GM21526 (cell line): ENCODE results near the gene STOML1.
"Not testable (repeated sequence)": the region's sequence is repeated elsewhere in the genome, so short reads cannot be mapped to it uniquely, and the experiment has no call there.

Experiments used
- ATAC-seq: cut with Tn5 transposase; IDR thresholded peaks from one replicate; pipeline ENCODE4 v1.9.1; 2021; ENCODE audit warnings: moderate library complexity; ENCODE audit not compliant: unreplicated experiment, low FRiP score

STOML1 gene

DNA sequence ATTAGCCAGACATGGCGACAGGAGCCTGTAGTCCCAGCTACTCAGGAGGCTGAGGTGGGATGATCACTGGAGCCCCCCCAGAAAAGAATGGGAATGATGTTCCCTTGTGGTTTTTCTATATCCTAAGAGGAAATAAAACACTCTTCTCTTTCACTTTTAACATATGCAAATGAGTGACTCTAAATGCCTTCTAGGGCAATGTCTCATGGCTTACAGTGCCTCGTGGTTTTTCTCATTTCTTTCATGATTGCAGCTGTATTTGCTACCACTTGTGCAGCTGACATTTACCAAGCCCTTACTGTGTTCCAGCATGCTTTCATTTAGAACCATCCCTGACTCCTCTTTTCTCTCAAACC lies 26.4 kb downstream of the STOML1 start:
- no peak for ATAC-seq

GRCh38 chr15:73965094-73965757 lies 26.9 kb downstream of the STOML1 start:
- ATAC-seq, result peak; percentile 35

GRCh38 chr15:73964736-73965093 lies 27.4 kb downstream of the STOML1 start:
- ATAC-seq, result peak; percentile 46

DNA sequence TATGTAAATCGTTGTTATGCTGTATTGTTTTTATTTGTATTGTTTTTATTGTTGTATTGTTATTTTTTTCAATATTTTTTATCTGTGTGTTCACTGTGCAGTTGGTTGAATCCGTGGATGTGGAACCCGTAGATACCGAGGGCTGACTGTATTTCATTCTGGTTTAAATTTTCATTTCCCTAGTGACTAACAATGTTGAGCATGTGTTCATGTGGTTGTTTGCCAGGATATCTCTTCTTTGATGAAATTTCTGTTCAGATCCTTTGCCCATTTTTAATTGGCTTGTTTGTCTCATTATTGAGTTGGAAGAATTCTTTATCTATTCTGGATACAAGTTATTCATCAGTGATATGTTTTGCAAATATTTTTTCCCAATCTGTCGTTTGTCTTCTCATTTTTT lies 29.7 kb downstream of the STOML1 start:
- ATAC-seq, result no peak

DNA sequence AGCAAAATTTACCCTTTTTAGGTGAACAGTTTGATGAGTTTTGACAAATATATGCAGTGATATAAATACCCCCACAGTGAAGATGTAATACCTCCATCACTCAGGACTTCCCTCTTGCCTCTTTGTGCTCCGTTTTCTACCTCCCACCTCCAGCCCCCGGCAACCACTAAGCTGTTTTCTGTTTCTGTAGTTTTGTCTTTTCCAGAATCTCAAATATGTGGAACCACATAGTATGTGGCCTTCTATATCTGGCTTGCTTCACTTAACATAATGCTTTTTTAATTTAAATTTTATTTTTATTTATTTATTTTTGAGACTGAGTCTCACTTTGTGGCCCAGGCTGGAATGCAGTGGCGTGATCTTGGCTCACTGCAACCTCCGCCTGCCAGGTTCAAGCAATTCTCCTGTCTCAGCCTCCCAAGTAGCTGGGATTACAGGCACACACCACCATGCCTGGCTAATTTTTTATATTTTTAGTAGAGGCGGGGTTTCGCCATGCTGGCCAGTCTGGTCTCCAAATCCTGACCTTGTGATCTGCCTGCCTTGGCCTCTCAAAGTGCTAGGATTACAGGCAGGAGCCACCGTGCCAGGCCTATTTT lies 31.5 kb downstream of the STOML1 start:
- ATAC-seq, result not testable (repeated sequence)

DNA sequence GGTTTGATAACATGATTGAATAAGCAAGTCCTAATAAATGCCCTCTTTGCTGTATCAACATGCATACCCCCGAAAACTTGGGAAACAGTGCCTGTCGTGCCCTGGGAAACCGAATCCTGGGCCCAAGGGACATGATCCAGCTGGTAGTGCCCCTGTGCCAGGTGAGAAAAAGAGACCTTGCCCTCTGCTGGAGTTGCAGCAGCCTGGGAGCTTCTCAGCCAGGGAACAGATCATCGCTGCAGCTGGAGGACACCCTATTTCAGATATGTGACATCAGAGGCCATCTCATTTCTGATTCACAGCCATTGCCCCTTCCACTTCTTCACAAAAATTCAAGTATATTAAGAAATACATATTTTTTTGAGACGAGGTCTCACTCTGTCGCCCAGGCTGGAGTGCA lies 32.3 kb downstream of the STOML1 start:
- ATAC-seq, result no peak

DNA sequence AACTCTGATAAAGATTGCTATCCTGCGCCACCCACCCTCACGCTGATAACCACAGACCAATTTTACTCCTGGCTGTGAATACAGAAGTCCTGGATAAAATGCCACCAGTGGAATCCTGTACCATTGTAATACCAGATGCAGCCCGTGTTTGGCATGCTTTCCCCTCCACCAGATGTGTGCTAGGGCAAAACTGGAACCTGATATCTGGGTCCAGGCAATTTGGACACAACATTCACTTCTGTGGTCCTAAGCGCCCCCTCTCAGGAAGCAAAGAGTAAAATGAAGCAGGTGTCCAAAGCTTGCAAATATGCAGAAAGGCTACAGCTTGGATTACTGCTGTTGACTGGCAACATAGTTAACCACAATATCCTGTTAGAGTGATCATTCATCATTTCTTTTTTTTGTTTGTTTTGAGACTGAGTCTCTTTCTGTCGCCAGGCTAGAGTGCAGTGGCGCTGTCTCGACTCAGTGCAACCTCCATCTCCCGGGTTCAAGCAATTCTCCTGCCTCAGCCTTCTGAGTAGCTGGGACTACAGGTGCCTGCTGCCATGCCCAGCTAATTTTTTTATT lies 33.0 kb downstream of the STOML1 start:
- ATAC-seq, result no peak

- no peak for ATAC-seq
Measured at GRCh38 chr15:73957785-73958184, 34.3 kb downstream of the STOML1 start.

GRCh38 chr15:73957276-73957675 lies 34.8 kb downstream of the STOML1 start:
- no peak for ATAC-seq

GRCh38 chr15:73956743-73957135 lies 35.4 kb downstream of the STOML1 start:
- ATAC-seq, result no peak

- no peak for ATAC-seq
Measured at GRCh38 chr15:73955861-73956742, 36.0 kb downstream of the STOML1 start.

GRCh38 chr15:73955326-73955725 lies 36.8 kb downstream of the STOML1 start:
- ATAC-seq, result no peak

GRCh38 chr15:73954188-73955145 lies 37.6 kb downstream of the STOML1 start:
- no peak for ATAC-seq

DNA sequence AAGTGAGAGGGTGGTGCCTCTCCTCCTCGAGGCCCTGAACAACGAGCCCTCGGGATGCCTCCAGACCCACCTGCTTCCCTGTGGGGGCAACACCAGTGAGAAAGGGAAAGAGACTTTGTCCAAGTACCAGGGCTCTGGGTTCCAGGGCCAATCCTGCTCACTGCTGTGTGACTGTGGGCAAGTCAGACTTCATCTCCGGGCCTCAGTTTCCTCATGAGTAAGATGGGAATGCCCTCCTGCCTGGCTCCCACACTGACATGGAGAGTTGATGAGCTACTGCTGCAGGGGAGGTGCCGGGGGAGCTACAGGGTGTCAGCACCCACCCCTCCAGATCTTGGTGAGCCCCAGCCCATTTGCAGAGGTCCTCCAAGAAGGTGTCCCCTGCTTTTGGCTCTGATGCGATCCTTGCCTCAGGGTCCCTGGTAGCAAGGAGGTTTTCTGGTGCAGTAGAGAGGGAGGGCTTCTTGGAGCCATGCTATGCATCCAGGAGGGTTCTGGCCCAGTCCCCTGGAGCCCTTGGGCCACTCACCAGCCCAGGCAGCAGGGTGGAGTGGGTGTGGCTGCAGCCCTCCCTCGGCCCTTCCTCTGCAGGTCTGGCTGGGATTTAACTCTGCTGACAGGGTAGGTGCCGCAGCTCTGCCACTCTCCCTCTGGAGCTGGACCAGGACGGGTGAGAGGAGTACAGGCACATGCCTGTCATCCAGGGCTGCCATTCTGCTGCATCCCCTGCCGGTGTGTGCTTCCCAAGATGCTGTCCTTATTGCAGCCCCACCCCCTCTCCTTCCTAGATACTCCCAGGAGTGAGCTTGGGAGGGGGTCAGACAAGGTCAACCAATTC lies 39.0 kb downstream of the STOML1 start:
- no peak for ATAC-seq

DNA sequence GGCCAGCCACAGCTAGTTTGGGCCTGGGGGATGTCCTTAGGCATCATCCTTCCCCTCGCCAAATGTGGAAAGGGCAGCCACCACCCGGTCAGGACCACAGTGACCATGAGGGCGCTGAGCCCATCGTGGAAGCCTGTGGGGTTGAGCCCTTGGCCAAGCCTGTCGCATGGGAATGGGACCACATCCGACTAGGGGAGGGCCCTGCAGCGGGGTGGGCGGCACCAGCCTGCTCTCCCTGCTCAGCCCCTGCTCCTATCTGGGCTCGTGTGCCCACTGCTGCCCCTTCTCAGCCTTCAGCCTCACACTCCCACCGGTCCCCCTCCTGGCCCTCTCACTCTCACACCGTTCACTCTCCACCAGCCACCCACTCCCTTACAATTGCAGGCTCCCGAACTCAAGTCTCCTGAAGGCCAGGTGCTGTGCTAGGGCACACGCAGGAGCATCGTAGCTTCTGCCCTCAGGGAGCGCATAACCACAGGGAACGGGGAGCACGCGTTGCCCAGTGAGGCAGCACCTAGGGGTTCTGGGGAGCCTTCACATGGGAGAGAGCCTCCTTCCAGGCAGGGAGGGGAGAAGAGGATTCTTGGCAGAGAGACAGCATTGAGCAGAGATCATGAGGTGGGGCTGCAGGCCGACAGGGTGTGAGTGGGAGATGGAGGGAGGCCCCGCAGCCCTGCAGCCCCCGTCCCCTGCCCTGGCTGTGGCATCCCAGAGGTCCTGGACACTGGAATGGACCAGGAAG lies 39.8 kb downstream of the STOML1 start:
- ATAC-seq, result no peak

DNA sequence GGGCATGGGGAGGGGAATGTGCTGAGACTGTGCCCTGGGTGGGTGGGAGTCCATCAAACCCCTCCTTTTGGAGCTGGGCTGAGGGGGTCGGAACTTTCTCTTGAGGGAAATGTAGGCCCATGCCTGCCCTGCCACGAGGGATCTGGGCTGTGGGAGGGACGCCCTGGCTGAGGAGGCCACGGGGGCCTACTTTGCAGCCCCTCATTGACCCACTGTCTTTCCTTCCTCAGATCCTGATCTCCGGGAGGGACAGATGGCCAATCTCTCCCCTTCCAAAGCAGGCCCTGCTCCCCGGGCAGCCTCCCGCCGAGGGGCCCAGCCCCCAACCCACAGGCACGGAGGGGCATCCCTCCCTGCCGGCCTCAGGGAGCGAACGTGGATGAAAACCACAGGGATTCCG lies 40.5 kb downstream of the STOML1 start:
- no peak for ATAC-seq

GRCh38 chr15:73950831-73951561 lies 41.1 kb downstream of the STOML1 start:
- no peak for ATAC-seq

- ATAC-seq, result no peak
Measured at GRCh38 chr15:73950479-73950830, 41.6 kb downstream of the STOML1 start.
